Kidney (tissue), 14 donors: ENCODE data around the gene VSIG1. TPM values are rescaled to one million over a fixed set of nuclear protein-coding genes. Genes with fewer than 3 reads are reported as not detected.
A peak's percentile ranks its signal among the peaks of the same experiment; 100 is the strongest.

Experiments
- DNase-seq, 5 donors: peaks; one replicate each; pipeline ENCODE4 v3.0.0-alpha.2; 2013 to 2020
- FAIRE-seq: peaks from 2 replicates; lab custom pipeline; 2012; peaks lifted over from hg19 to GRCh38; lab: Jason Lieb, UNC
- H3K27ac ChIP-seq, 2 donors: one replicate each; pipeline ENCODE4 v1.7.0; 2013; ENCODE audit warnings: low read depth in 2 of 2, low read length in 2 of 2, inconsistent platforms in 1 of 2
- H3K27me3 ChIP-seq: one replicate; pipeline ENCODE4 v1.7.1; 2013; ENCODE audit warnings: low read length, inconsistent platforms; ENCODE audit not compliant: control insufficient read depth, insufficient read depth
- H3K36me3 ChIP-seq, 3 donors: one replicate each; pipeline versions ENCODE4 v1.7.0 to v1.7.1; 2013; ENCODE audit warnings: low read length in 3 of 3, control low read depth in 1 of 3, inconsistent platforms in 1 of 3; ENCODE audit not compliant: insufficient read depth in 3 of 3, control insufficient read depth in 2 of 3
- H3K4me1 ChIP-seq, 3 donors: one replicate each; pipeline versions ENCODE4 v1.7.0 to v1.7.1; 2013; ENCODE audit warnings: low read length in 3 of 3, inconsistent platforms in 1 of 3, low read depth in 1 of 3; ENCODE audit not compliant: control insufficient read depth in 2 of 3, insufficient read depth in 2 of 3
- H3K4me3 ChIP-seq, 3 donors: one replicate each; pipeline versions ENCODE4 v1.7.0 to v1.8.1; 2013; ENCODE audit warnings: low read length in 3 of 3, control low read depth in 1 of 3, inconsistent platforms in 1 of 3
- H3K9ac ChIP-seq, 3 donors: one replicate each; pipeline versions ENCODE4 v1.7.0 to v1.7.1; 2013; ENCODE audit warnings: low read length in 3 of 3, control low read depth in 1 of 3, inconsistent platforms in 1 of 3
- H3K9me3 ChIP-seq, 3 donors: one replicate each; pipeline versions ENCODE4 v1.7.0 to v1.7.1; 2013; ENCODE audit warnings: low read length in 3 of 3, control low read depth in 1 of 3, inconsistent platforms in 1 of 3; ENCODE audit not compliant: control insufficient read depth in 2 of 3, insufficient read depth in 1 of 3
- intact Hi-C: fragments of 100-400 bp; cut with DNase I; formaldehyde crosslinking; loops from one replicate; pipeline ENCODE4 v1.11.1; 2022
- polyA plus RNA-seq: library from polyadenylated mRNA; stranded (reverse); fragments of 350-450 nt; fragmentation: Illumina TruSeq; extraction: RNeasy Lipid Tissue Mini Kit (QIAGEN cat#74804); gene quantifications from one replicate; pipeline ENCODE4 v1.2.3, GENCODE V29; 2014; ENCODE audit warnings: low read depth, low replicate concordance; ENCODE audit not compliant: insufficient read depth
- total RNA-seq: library from RNA; stranded (reverse); fragmentation: NEBNext Ultra II Directional; extraction: Animal tissue kit (Norgen Biotek cat#: 25700); gene quantifications from one replicate; pipeline ENCODE4 v1.2.1, GENCODE V29; 2021
- TF ChIP-seq, protein P1 (sequence below): IDR thresholded peaks from 3 replicates; pipeline ENCODE4 v1.5.1; 2012; ENCODE audit warnings: mild to moderate bottlenecking, moderate library complexity, borderline replicate concordance; ENCODE audit not compliant: insufficient read depth; ENCODE audit errors: extremely low read depth
- donor health status: control.
- donor health status: control.
- donor health status: control.
- donor health status: control.
- donor health status: control.
- donor health status: DM: yes; HTN: yes; CAD: no.
- donor health status: Normal renal cell carcinoma (clear cell type).

Gene VSIG1
- total and polyA plus RNA-seq, 2 donors from 2014 or later: 1.4 TPM; not detected in 1

DNA sequence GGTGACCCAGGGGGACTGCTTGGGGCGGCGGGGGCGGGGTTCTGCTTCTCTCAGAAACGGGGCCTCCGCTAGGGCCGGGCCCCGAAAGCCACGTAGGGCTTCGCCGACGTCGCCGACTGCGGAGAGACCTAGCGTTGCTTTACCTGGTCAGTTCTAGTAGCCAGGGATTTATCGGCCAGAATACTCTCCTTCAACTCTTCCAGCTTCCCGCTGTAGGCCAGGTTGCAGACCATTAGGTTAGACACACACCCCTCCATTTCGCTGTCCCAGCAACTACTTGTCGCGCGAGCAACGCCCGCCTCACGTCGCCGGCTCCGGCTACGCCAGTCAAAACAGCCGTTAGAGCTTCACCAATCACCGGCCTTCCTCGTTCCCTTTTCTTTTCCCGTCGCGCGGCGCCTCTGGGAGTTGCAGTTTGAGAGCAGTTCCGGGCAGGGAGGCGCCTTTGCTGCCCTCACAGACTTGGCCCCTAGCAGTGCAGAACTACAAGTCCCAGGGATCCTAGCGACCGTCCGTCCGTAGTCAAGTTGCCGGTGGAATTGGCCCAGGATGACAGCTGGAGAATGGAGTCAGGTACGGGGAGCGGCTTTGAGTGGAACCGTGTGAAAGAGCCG, 46.5 kb downstream of the VSIG1 start, which contains the start of the genes ATG4A and PSMD10:
ATG4A (plus strand) TSS at position 515 of the 614 bp plus-strand sequence; CDS start at position 564, 49 bp downstream.
PSMD10 (minus strand) TSS at position 279 of the 614 bp plus-strand sequence; CDS start at position 257, 22 bp downstream.
- TF ChIP-seq, protein P1, sequence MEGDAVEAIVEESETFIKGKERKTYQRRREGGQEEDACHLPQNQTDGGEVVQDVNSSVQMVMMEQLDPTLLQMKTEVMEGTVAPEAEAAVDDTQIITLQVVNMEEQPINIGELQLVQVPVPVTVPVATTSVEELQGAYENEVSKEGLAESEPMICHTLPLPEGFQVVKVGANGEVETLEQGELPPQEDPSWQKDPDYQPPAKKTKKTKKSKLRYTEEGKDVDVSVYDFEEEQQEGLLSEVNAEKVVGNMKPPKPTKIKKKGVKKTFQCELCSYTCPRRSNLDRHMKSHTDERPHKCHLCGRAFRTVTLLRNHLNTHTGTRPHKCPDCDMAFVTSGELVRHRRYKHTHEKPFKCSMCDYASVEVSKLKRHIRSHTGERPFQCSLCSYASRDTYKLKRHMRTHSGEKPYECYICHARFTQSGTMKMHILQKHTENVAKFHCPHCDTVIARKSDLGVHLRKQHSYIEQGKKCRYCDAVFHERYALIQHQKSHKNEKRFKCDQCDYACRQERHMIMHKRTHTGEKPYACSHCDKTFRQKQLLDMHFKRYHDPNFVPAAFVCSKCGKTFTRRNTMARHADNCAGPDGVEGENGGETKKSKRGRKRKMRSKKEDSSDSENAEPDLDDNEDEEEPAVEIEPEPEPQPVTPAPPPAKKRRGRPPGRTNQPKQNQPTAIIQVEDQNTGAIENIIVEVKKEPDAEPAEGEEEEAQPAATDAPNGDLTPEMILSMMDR: no peak
- Histone ChIP-seq H3K27ac (peak within 1 kb of the TSS; percentile 71 to 77), H3K4me3 (peak within 1 kb of the TSS; percentile 75 to 88 (median 87)), H3K36me3 (peaks cover 0 to 4% (median 3%) of the 10 kb centered on the region in 3 donors), H3K9me3 (no peaks in the 10 kb centered on the region), H3K4me1 (no peaks in the 10 kb centered on the region), H3K9ac (peak within 1 kb of the TSS; percentile 80 to 90 (median 81)), H3K27me3 (no peaks in the 10 kb centered on the region)
- intact Hi-C loops: no loop called here
- FAIRE-seq (peak; percentile 98), DNase-seq (peak; percentile 94 to 98 (median 96))

DNA sequence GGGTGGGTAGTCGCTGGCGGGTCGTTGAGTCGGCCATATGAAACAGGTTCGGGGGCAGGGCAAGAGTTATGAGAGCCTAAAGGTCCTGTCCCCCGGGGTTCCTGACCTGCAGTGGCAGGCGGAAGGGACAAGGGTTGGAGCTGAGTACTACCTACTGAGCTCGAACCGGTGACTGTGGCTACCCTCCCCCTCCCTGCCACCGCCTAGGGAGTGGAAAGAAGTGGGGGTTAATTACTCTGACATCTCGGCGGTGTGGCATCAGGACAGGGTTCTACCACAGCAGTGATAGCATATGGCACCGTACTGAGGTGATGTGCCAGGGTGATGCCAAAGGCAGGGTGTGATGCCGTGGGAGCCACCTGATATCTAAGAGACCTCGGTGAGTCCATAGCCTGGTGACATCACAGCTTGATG, 47.0 kb downstream of the VSIG1 start:
- H3K9me3 ChIP-seq: no peaks in the 10 kb centered on the region
- peaks cover 0 to 4% (median 3%) of the 10 kb centered on the region in 3 donors for H3K36me3 ChIP-seq
- FAIRE-seq (no peak), DNase-seq (no peak)
- no peaks in the 10 kb centered on the region for H3K27me3 ChIP-seq
- TF ChIP-seq, protein P1: no peak
- peak overlapping the region; percentile 47 to 52 for H3K27ac ChIP-seq
- H3K4me1 ChIP-seq: no peaks in the 10 kb centered on the region
- intact Hi-C loops: no loop called here
- peak overlapping the region; percentile 48 to 68 (median 60) for H3K9ac ChIP-seq
- peak overlapping the region; percentile 75 to 88 (median 84) for H3K4me3 ChIP-seq

DNA sequence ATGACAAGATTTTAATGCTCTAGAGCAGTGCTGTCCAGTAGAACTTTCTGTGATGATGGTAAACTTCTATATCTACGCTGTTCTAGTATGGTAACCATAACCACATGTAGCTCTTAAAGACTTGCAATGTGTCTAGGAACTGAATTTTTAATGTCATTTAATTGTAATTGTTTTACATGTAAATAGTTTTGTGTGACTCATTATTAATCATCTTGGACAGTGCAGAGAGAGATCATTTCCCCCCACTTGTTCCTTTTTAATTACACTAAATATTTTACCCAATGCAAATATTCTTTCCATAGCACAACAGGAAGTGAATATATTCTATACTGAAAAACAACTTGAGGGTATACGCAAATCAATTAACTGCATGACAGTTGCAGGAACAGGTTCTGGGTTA, 52.5 kb downstream of the VSIG1 start:
- intact Hi-C loops: no loop called here
- FAIRE-seq (no peak), DNase-seq (no peak)
- Histone ChIP-seq H3K9me3 (no peaks in the 10 kb centered on the region), H3K36me3 (no peaks in the 10 kb centered on the region), H3K9ac (no peak overlapping the region), H3K4me1 (no peaks in the 10 kb centered on the region), H3K27ac (no peak overlapping the region), H3K4me3 (no peak overlapping the region), H3K27me3 (no peaks in the 10 kb centered on the region)
- TF ChIP-seq, protein P1: no peak
